ENCODE measurements around the gene ZSWIM4. TPM values are rescaled to one million over a fixed set of nuclear protein-coding genes. Genes with fewer than 3 reads are reported as not detected.

ZSWIM4 gene
- polyA plus RNA-seq (2012; rRNA removed): 3.5 and 4.7 TPM in 2 replicates
- polyA plus RNA-seq (2012; cell fraction: cytosol; rRNA removed): 1.8 and 3.1 TPM in 2 replicates
- 7.0 and 7.6 TPM in 2 replicates for polyA plus RNA-seq (2012; cell fraction: nucleus; rRNA removed)

DNA sequence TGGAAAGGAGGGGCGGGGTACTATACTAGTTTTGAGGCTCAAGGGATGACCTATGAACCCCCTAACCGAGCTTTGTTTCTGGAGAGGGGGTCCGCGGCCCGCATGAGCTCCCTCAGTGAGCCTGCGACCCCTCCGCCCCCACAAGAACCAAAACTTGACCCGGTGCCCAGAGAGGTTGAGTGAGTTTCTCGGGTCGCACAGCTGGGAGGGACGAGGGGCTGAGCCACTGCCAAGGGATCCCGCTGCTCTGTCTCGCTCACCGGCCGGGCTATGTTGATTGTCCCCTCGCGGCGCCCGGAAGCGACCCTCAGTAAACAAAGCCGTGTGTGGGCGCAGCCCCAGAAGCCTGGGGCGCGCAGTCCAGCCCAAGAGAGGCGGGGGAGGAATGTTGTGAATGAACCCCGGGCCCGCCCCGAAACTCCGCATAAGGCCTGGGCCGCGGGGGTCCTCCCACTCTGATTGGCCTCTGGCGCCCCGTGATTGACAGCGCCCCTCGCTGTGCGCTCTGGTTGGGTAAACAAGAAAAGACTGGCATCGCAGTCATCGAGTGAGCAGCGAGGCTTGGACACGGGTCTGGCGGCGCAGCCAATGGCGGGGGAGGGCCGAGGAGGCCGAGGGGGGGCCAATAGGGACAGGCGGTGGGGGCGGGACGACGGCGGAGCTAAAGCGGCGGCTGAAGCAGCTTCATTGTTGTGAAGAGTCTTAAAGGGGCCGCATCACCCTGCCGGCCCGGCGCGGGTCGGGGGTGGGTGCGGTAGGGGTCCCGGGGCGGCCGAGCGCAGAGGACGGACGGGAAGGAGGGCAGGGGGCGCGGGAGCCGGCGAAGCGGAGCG is at the start of gene ZSWIM4:
Gene ZSWIM4, plus strand, starts transcription at position 687 of the 833 bp plus-strand sequence. CDS start 206 bp downstream, outside the sequence.
- CTCF ChIA-PET: interaction anchor here (0.7 to 3.1 kb wide), 8 partner anchors 10 to 67 kb away, joined by 3 to 13 read pairs (median 4); no protein-coding TSS in a partner anchor
- H3K79me2 ChIP-seq (ENCODE audit: insufficient read depth): peaks cover 39% of the 10 kb centered on the region
- no peak for TF ChIP-seq YY1 (IDR thresholded peaks at IDR 0.05; ENCODE audit: low read depth)
- TF ChIP-seq, protein P1, sequence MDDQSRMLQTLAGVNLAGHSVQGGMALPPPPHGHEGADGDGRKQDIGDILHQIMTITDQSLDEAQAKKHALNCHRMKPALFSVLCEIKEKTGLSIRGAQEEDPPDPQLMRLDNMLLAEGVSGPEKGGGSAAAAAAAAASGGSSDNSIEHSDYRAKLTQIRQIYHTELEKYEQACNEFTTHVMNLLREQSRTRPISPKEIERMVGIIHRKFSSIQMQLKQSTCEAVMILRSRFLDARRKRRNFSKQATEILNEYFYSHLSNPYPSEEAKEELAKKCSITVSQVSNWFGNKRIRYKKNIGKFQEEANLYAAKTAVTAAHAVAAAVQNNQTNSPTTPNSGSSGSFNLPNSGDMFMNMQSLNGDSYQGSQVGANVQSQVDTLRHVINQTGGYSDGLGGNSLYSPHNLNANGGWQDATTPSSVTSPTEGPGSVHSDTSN (IDR thresholded peaks at IDR 0.05): peak; percentile 100
- TF ChIP-seq, protein P2, sequence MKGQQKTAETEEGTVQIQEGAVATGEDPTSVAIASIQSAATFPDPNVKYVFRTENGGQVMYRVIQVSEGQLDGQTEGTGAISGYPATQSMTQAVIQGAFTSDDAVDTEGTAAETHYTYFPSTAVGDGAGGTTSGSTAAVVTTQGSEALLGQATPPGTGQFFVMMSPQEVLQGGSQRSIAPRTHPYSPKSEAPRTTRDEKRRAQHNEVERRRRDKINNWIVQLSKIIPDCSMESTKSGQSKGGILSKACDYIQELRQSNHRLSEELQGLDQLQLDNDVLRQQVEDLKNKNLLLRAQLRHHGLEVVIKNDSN (IDR thresholded peaks at IDR 0.05; ENCODE audit: borderline replicate concordance, low read depth): peak; percentile 69
- peak; percentile 95 for TF ChIP-seq CHD2 (IDR thresholded peaks at IDR 0.05; ENCODE audit: low read length, partially characterized antibody)
- no peak for TF ChIP-seq TEAD4 (IDR thresholded peaks at IDR 0.05; ENCODE audit: borderline replicate concordance, insufficient read depth)
- TF ChIP-seq, protein P3, sequence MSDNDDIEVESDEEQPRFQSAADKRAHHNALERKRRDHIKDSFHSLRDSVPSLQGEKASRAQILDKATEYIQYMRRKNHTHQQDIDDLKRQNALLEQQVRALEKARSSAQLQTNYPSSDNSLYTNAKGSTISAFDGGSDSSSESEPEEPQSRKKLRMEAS (IDR thresholded peaks at IDR 0.05; ENCODE audit: low read depth): peak; percentile 33; the same call in 1 of the 2 replicates
- no peak for TF ChIP-seq FOSL2 (IDR thresholded peaks at IDR 0.05; ENCODE audit: borderline replicate concordance, low read depth)
- peak; percentile 42 for TF ChIP-seq MXI1 (IDR thresholded peaks at IDR 0.05; ENCODE audit: low read depth, low read length)
- TF ChIP-seq FOXM1 (IDR thresholded peaks at IDR 0.05; ENCODE audit: low read depth): no peak
- TF ChIP-seq, protein P4, sequence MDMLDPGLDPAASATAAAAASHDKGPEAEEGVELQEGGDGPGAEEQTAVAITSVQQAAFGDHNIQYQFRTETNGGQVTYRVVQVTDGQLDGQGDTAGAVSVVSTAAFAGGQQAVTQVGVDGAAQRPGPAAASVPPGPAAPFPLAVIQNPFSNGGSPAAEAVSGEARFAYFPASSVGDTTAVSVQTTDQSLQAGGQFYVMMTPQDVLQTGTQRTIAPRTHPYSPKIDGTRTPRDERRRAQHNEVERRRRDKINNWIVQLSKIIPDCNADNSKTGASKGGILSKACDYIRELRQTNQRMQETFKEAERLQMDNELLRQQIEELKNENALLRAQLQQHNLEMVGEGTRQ (IDR thresholded peaks at IDR 0.05; ENCODE audit: borderline replicate concordance, low read depth, low read length): no peak
- TF ChIP-seq POLR2AphosphoS5 (IDR thresholded peaks at IDR 0.05; ENCODE audit: low read depth, low read length): peak; percentile 7; the same call in 1 of the 2 replicates
- TF ChIP-seq TCF12 (IDR thresholded peaks at IDR 0.05): 0 out of 2 replicates have a peak, but pooled peaks have one; percentile 19
- TF ChIP-seq GABPA (IDR thresholded peaks at IDR 0.05; ENCODE audit: low read depth): peak; percentile 35; the same call in 1 of the 2 replicates
- TF ChIP-seq, protein P5, sequence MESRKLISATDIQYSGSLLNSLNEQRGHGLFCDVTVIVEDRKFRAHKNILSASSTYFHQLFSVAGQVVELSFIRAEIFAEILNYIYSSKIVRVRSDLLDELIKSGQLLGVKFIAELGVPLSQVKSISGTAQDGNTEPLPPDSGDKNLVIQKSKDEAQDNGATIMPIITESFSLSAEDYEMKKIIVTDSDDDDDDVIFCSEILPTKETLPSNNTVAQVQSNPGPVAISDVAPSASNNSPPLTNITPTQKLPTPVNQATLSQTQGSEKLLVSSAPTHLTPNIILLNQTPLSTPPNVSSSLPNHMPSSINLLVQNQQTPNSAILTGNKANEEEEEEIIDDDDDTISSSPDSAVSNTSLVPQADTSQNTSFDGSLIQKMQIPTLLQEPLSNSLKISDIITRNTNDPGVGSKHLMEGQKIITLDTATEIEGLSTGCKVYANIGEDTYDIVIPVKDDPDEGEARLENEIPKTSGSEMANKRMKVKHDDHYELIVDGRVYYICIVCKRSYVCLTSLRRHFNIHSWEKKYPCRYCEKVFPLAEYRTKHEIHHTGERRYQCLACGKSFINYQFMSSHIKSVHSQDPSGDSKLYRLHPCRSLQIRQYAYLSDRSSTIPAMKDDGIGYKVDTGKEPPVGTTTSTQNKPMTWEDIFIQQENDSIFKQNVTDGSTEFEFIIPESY (IDR thresholded peaks at IDR 0.05; ENCODE audit: borderline replicate concordance, low read depth): no peak
- TF ChIP-seq, protein P6, sequence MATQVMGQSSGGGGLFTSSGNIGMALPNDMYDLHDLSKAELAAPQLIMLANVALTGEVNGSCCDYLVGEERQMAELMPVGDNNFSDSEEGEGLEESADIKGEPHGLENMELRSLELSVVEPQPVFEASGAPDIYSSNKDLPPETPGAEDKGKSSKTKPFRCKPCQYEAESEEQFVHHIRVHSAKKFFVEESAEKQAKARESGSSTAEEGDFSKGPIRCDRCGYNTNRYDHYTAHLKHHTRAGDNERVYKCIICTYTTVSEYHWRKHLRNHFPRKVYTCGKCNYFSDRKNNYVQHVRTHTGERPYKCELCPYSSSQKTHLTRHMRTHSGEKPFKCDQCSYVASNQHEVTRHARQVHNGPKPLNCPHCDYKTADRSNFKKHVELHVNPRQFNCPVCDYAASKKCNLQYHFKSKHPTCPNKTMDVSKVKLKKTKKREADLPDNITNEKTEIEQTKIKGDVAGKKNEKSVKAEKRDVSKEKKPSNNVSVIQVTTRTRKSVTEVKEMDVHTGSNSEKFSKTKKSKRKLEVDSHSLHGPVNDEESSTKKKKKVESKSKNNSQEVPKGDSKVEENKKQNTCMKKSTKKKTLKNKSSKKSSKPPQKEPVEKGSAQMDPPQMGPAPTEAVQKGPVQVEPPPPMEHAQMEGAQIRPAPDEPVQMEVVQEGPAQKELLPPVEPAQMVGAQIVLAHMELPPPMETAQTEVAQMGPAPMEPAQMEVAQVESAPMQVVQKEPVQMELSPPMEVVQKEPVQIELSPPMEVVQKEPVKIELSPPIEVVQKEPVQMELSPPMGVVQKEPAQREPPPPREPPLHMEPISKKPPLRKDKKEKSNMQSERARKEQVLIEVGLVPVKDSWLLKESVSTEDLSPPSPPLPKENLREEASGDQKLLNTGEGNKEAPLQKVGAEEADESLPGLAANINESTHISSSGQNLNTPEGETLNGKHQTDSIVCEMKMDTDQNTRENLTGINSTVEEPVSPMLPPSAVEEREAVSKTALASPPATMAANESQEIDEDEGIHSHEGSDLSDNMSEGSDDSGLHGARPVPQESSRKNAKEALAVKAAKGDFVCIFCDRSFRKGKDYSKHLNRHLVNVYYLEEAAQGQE (IDR thresholded peaks at IDR 0.05; ENCODE audit: low read depth, low read length): no peak
- no peak for TF ChIP-seq NRF1 (IDR thresholded peaks at IDR 0.05; ENCODE audit: low read depth, low read length)
- TF ChIP-seq, protein P7, sequence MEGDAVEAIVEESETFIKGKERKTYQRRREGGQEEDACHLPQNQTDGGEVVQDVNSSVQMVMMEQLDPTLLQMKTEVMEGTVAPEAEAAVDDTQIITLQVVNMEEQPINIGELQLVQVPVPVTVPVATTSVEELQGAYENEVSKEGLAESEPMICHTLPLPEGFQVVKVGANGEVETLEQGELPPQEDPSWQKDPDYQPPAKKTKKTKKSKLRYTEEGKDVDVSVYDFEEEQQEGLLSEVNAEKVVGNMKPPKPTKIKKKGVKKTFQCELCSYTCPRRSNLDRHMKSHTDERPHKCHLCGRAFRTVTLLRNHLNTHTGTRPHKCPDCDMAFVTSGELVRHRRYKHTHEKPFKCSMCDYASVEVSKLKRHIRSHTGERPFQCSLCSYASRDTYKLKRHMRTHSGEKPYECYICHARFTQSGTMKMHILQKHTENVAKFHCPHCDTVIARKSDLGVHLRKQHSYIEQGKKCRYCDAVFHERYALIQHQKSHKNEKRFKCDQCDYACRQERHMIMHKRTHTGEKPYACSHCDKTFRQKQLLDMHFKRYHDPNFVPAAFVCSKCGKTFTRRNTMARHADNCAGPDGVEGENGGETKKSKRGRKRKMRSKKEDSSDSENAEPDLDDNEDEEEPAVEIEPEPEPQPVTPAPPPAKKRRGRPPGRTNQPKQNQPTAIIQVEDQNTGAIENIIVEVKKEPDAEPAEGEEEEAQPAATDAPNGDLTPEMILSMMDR (IDR thresholded peaks at IDR 0.05): no peak
- TF ChIP-seq SIN3A (IDR thresholded peaks at IDR 0.05; ENCODE audit: borderline replicate concordance, low read depth, low read length): no peak; the same call in 1 of the 2 replicates
- TF ChIP-seq RAD21 (IDR thresholded peaks at IDR 0.05; ENCODE audit: low read length): no peak
- TF ChIP-seq MEF2A (IDR thresholded peaks at IDR 0.05; ENCODE audit: borderline replicate concordance, low read depth): no peak

More for the DNA sequence above, at the start of gene ZSWIM4:
- peak; percentile 98 for DNase-seq
- Histone ChIP-seq H2AFZ (ENCODE audit: low read depth) (peak within 1 kb of the TSS; percentile 68; the same call in 1 of the 2 replicates), H3F3A (replicated peaks; ENCODE audit: insufficient read depth) (peaks cover 24% of the 10 kb centered on the region), H4K20me1 (ENCODE audit: insufficient read depth) (peaks cover 3% of the 10 kb centered on the region; the same call in 1 of the 2 replicates), H3K4me3 (ENCODE audit: low read depth in 2 of 2, low read length in 1 of 2) (peak within 1 kb of the TSS; percentile 76 to 98), H3K36me3 (replicated peaks in 1 of 2; ENCODE audit: control insufficient read depth in 1 of 2, insufficient read depth in 2 of 2, low read length in 1 of 2) (peaks cover 0 to 3% of the 10 kb centered on the region in 2 experiments), H3K4me2 (peak within 1 kb of the TSS; percentile 100), H3K9ac (peak within 1 kb of the TSS; percentile 100), H3K4me1 (ENCODE audit: control insufficient read depth in 1 of 2, insufficient read depth in 2 of 2, low read depth in 1 of 2, low read length in 1 of 2) (peaks cover 15 to 18% of the 10 kb centered on the region in 2 experiments; a peak in 3 of 4 replicates), H3K27me3 (ENCODE audit: insufficient read depth) (no peaks in the 10 kb centered on the region), H3K9me3 (no peaks in the 10 kb centered on the region), H3K9me2 (no peaks in the 10 kb centered on the region), H3K27ac (ENCODE audit: low read depth in 2 of 2, low read length in 1 of 2) (peak within 1 kb of the TSS; percentile 88 to 99)
- POLR2A ChIA-PET: interaction anchor here (0.6 to 1.7 kb wide), 6 partner anchors 20 to 52 kb away, joined by 3 to 5 read pairs (median 4); partner anchors contain the start of gene MRI1
- 3% methylated on average over 44 of the region's 71 CpGs for WGBS (ENCODE audit: low lambda C conversion rate)

All from SK-N-SH (cell line).